Neural progenitor cell (in vitro differentiated cells): ENCODE results near the gene CCDC184. TPM values are rescaled to one million over a fixed set of nuclear protein-coding genes. Genes with fewer than 3 reads are reported as not detected.

Experiments
- DNase-seq: peaks from one replicate; pipeline ENCODE4 v3.0.0-alpha.2; 2016; ENCODE audit warnings: low spot score
- H2AFZ ChIP-seq: fragments of 200-600 bp; sonication (generic); replicated peaks from 2 replicates; pipeline ENCODE4 v1.6.1; 2016; ENCODE audit warnings: antibody characterized with exemption
- H3F3A ChIP-seq: fragments of 200-600 bp; sonication (generic); 2 replicates; pipeline ENCODE4 v1.6.1; 2016; ENCODE audit warnings: antibody characterized with exemption, low read depth
- H3K27ac ChIP-seq: fragments of 200-600 bp; sonication (generic); 2 replicates; pipeline ENCODE4 v1.5.1; 2016; ENCODE audit warnings: mild to moderate bottlenecking
- H3K27me3 ChIP-seq: fragments of 200-600 bp; sonication (generic); 2 replicates; pipeline ENCODE4 v1.6.1; 2016; ENCODE audit warnings: mild to moderate bottlenecking, moderate library complexity
- H3K36me3 ChIP-seq: fragments of 200-600 bp; sonication (generic); 2 replicates; pipeline ENCODE4 v1.5.1; 2016
- H3K4me1 ChIP-seq: fragments of 200-600 bp; sonication (generic); 2 replicates; pipeline ENCODE4 v1.6.1; 2016; ENCODE audit warnings: mixed run types
- H3K4me2 ChIP-seq: fragments of 200-600 bp; sonication (generic); 2 replicates; pipeline ENCODE4 v1.6.1; 2016
- H3K4me3 ChIP-seq: fragments of 200-600 bp; sonication (generic); 2 replicates; pipeline ENCODE4 v1.5.1; 2016
- H3K79me2 ChIP-seq: fragments of 200-600 bp; sonication (generic); 2 replicates; pipeline ENCODE4 v1.6.1; 2016; ENCODE audit warnings: low read depth
- H3K9ac ChIP-seq: fragments of 200-600 bp; sonication (generic); 2 replicates; pipeline ENCODE4 v1.6.1; 2016
- H3K9me3 ChIP-seq: fragments of 200-600 bp; sonication (generic); 2 replicates; pipeline ENCODE4 v1.5.1; 2016; ENCODE audit warnings: low read depth
- H4K20me1 ChIP-seq: fragments of 200-600 bp; sonication (generic); 2 replicates; pipeline ENCODE4 v1.6.1; 2016; ENCODE audit warnings: low read depth
- H3K27ac Mint-ChIP-seq: 3 replicates; pipeline ENCODE4 v1.8.0; 2021; ENCODE audit warnings: mixed read lengths
- H3K27me3 Mint-ChIP-seq: 2 replicates; pipeline ENCODE4 v1.8.0; 2022; ENCODE audit warnings: low read depth, mild to moderate bottlenecking, inconsistent platforms, moderate library complexity, mixed read lengths; ENCODE audit not compliant: insufficient read depth
- H3K36me3 Mint-ChIP-seq: 3 replicates; pipeline ENCODE4 v1.8.0; 2021; ENCODE audit warnings: mixed read lengths
- H3K4me1 Mint-ChIP-seq: 3 replicates; pipeline ENCODE4 v1.8.0; 2021; ENCODE audit warnings: mixed read lengths
- H3K4me3 Mint-ChIP-seq: 3 replicates; pipeline ENCODE4 v1.8.0; 2021; ENCODE audit warnings: mild to moderate bottlenecking, moderate library complexity, mixed read lengths
- H3K9me3 Mint-ChIP-seq: 3 replicates; pipeline ENCODE4 v1.8.0; 2020; ENCODE audit warnings: mixed read lengths
- EZH2 ChIP-seq: fragments of 200-600 bp; sonication (generic); IDR thresholded peaks from 2 replicates; pipeline ENCODE4 v1.6.1; 2017; ENCODE audit warnings: antibody characterized with exemption, mild to moderate bottlenecking, moderate library complexity
- EZH2phosphoT487 ChIP-seq: fragments of 200-600 bp; sonication (generic); IDR thresholded peaks from 2 replicates; pipeline ENCODE4 v1.6.1; 2017; ENCODE audit warnings: antibody characterized with exemption
- total RNA-seq: library from RNA; depleted of rRNA; stranded (reverse); fragments of >200 nt; gene quantifications from 2 replicates; pipeline ENCODE4 v1.2.3, GENCODE V29; 2015; ENCODE audit warnings: low replicate concordance
- TF ChIP-seq, protein P1 (sequence below): fragments of 200-600 bp; sonication (generic); IDR thresholded peaks from 2 replicates; pipeline ENCODE4 v1.5.1; 2017; ENCODE audit warnings: antibody characterized with exemption, mild to moderate bottlenecking

The CCDC184 gene
- total RNA-seq, 1 donor from 2014 or later: 0.28 TPM

DNA sequence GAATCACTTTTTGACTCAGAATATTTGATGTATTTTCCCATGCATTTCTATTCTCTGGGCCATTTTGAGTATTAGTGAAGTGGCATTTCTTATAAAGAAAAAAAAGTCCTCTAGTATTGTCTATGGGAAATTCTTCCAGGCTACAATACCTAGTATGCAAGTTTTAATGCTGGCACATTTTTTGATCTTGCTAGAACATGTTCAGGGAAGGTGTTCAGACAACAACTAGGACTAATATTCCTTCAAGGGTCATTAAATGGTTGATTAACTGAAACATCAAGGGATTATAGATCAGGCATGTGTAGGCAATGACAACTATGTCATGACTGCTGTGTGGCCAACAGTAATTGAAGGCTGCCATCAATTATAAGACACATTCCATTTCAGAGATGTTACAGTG, 7.7 kb downstream of the CCDC184 start:
- H3K9me3 Mint-ChIP-seq: no peaks in the 10 kb centered on the region
- no peaks in the 10 kb centered on the region for H3K36me3 Mint-ChIP-seq
- H3K4me3 Mint-ChIP-seq: no peak overlapping the region
- no peak for TF ChIP-seq EZH2phosphoT487
- TF ChIP-seq, protein P1, sequence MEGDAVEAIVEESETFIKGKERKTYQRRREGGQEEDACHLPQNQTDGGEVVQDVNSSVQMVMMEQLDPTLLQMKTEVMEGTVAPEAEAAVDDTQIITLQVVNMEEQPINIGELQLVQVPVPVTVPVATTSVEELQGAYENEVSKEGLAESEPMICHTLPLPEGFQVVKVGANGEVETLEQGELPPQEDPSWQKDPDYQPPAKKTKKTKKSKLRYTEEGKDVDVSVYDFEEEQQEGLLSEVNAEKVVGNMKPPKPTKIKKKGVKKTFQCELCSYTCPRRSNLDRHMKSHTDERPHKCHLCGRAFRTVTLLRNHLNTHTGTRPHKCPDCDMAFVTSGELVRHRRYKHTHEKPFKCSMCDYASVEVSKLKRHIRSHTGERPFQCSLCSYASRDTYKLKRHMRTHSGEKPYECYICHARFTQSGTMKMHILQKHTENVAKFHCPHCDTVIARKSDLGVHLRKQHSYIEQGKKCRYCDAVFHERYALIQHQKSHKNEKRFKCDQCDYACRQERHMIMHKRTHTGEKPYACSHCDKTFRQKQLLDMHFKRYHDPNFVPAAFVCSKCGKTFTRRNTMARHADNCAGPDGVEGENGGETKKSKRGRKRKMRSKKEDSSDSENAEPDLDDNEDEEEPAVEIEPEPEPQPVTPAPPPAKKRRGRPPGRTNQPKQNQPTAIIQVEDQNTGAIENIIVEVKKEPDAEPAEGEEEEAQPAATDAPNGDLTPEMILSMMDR: no peak
- TF ChIP-seq EZH2: no peak
- Histone ChIP-seq H3F3A (peaks cover 6% of the 10 kb centered on the region), H3K79me2 (no peaks in the 10 kb centered on the region), H3K9me3 (no peaks in the 10 kb centered on the region), H3K4me1 (no peaks in the 10 kb centered on the region), H3K4me3 (no peak overlapping the region), H3K4me2 (no peak overlapping the region), H3K27ac (no peak overlapping the region), H3K36me3 (no peaks in the 10 kb centered on the region), H2AFZ (no peak overlapping the region), H3K9ac (no peak overlapping the region), H4K20me1 (no peaks in the 10 kb centered on the region), H3K27me3 (peaks cover 75% of the 10 kb centered on the region)
- DNase-seq: no peak
- peaks cover 18% of the 10 kb centered on the region for H3K4me1 Mint-ChIP-seq
- H3K27ac Mint-ChIP-seq: no peak overlapping the region
- H3K27me3 Mint-ChIP-seq: peaks cover 5% of the 10 kb centered on the region

DNA sequence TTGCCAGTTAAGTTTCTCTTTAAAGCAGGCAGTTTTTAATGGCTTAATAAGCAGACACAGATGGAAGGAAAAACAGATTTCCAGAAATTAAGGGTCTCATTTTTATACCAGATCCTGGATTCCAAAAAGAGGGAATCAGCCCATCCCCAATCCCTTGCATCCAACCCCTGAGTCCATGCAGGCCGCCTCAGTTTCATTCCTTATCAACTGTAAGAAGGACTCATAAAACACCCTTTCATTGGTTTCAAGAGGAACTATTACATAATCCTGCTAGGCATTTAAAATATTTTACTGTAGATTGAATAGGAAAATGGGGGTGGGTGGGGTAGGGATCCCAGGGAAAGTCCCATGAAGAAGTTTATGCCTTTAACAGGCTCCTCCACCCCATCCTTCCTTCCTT, 9.4 kb downstream of the CCDC184 start:
- no peaks in the 10 kb centered on the region for H3K9me3 Mint-ChIP-seq
- Histone ChIP-seq H3K9ac (no peak overlapping the region), H3K27me3 (peaks cover 67% of the 10 kb centered on the region), H3F3A (peaks cover 16% of the 10 kb centered on the region), H3K79me2 (no peaks in the 10 kb centered on the region), H3K9me3 (no peaks in the 10 kb centered on the region), H3K4me2 (no peak overlapping the region), H4K20me1 (no peaks in the 10 kb centered on the region), H2AFZ (no peak overlapping the region), H3K4me1 (peaks cover 6% of the 10 kb centered on the region), H3K36me3 (no peaks in the 10 kb centered on the region), H3K27ac (no peak overlapping the region), H3K4me3 (no peak overlapping the region)
- H3K27me3 Mint-ChIP-seq: no peaks in the 10 kb centered on the region
- H3K4me3 Mint-ChIP-seq: no peak overlapping the region
- no peaks in the 10 kb centered on the region for H3K36me3 Mint-ChIP-seq
- TF ChIP-seq EZH2phosphoT487 (no peak), EZH2 (no peak)
- TF ChIP-seq, protein P1: no peak
- peaks cover 13% of the 10 kb centered on the region for H3K4me1 Mint-ChIP-seq
- H3K27ac Mint-ChIP-seq: no peak overlapping the region
- DNase-seq: no peak

DNA sequence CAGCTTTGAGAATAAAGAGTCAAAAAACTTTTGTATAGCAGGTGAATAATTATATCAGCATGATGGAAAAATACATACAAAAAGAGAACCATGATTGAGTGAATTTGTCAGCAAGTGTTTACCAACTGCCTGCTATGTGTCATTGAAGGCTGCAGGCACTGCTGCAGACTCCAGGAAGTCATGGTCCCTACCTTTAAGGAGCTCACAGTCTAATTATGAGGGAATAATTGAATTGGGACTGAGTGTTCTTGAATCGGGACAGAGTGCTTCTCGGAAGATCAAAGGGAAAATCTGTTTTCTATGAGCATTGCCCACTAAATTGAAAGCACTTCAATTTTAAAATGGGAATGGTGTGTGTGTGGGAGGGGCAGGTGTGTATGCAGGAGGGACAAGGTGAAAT, 10.2 kb downstream of the CCDC184 start:
- H3K4me3 ChIP-seq: no peak overlapping the region
- H3K79me2 ChIP-seq: no peaks in the 10 kb centered on the region
- H3K36me3 ChIP-seq: no peaks in the 10 kb centered on the region
- TF ChIP-seq EZH2phosphoT487: no peak
- TF ChIP-seq, protein P1: no peak
- TF ChIP-seq EZH2: no peak
- no peak overlapping the region for H3K4me2 ChIP-seq
- Mint-ChIP-seq H3K27me3 (no peaks in the 10 kb centered on the region), H3K4me3 (no peak overlapping the region), H3K9me3 (no peaks in the 10 kb centered on the region), H3K4me1 (peaks cover 13% of the 10 kb centered on the region), H3K36me3 (no peaks in the 10 kb centered on the region), H3K27ac (no peak overlapping the region)
- H4K20me1 ChIP-seq: no peaks in the 10 kb centered on the region
- H3K27me3 ChIP-seq: peaks cover 66% of the 10 kb centered on the region
- no peak overlapping the region for H3K9ac ChIP-seq
- DNase-seq: no peak
- peaks cover 21% of the 10 kb centered on the region for H3F3A ChIP-seq
- H2AFZ ChIP-seq: no peak overlapping the region
- peaks cover 6% of the 10 kb centered on the region for H3K4me1 ChIP-seq
- no peak overlapping the region for H3K27ac ChIP-seq
- no peaks in the 10 kb centered on the region for H3K9me3 ChIP-seq
